GM12801 (cell line): ENCODE results near the gene SERPIND1.

Source experiments
- CTCF ChIP-seq: IDR thresholded peaks from one replicate; pipeline ENCODE4 v1.5.1; 2011; ENCODE audit warnings: control low read depth; ENCODE audit not compliant: insufficient read length; ENCODE audit errors: extremely low read depth

Gene SERPIND1

GRCh38 chr22:20818471-20818870 lies 44.6 kb downstream of the SERPIND1 start:
- TF ChIP-seq CTCF: no peak

- no peak for TF ChIP-seq CTCF
Measured at GRCh38 chr22:20819471-20819870, 45.6 kb downstream of the SERPIND1 start.

GRCh38 chr22:20822240-20822639 lies 48.3 kb downstream of the SERPIND1 start:
- no peak for TF ChIP-seq CTCF

- no peak for TF ChIP-seq CTCF
Measured at GRCh38 chr22:20823264-20823663, 49.4 kb downstream of the SERPIND1 start.

- no peak for TF ChIP-seq CTCF
Measured at GRCh38 chr22:20825624-20826023, 51.7 kb downstream of the SERPIND1 start.

GRCh38 chr22:20829491-20830134 lies 55.7 kb downstream of the SERPIND1 start:
- no peak for TF ChIP-seq CTCF

- no peak for TF ChIP-seq CTCF
Measured at GRCh38 chr22:20833225-20833665, 59.3 kb downstream of the SERPIND1 start.
